H9 (cell line): ENCODE data around the gene CCNG1. TPM values are rescaled to one million over a fixed set of nuclear protein-coding genes. Genes with fewer than 3 reads are reported as not detected.

Source experiments
- DNase-seq: peaks from one replicate; pipeline ENCODE4 v3.0.0-alpha.2; 2017
- H2AFZ ChIP-seq: one replicate; pipeline ENCODE4 v1.6.1; 2013; ENCODE audit warnings: mild to moderate bottlenecking, low read length, control low read depth, moderate library complexity
- H2AK5ac ChIP-seq: 2 replicates; pipeline ENCODE4 v1.6.1; 2013; ENCODE audit warnings: low read length, control low read depth, mixed read lengths; ENCODE audit not compliant: insufficient read length
- H2BK120ac ChIP-seq: one replicate; pipeline ENCODE4 v1.6.1; 2013; ENCODE audit warnings: low read depth, mild to moderate bottlenecking, low read length, control low read depth, inconsistent platforms; ENCODE audit not compliant: poor library complexity, severe bottlenecking
- H2BK12ac ChIP-seq: 2 replicates; pipeline ENCODE4 v1.6.1; 2013; ENCODE audit warnings: low read length, control low read depth, mixed read lengths, low read depth; ENCODE audit not compliant: insufficient read length
- H2BK15ac ChIP-seq: 2 replicates; pipeline ENCODE4 v1.6.1; 2013; ENCODE audit warnings: low read depth, low read length, control low read depth
- H2BK20ac ChIP-seq: one replicate; pipeline ENCODE4 v1.6.1; 2013; ENCODE audit warnings: low read depth, mild to moderate bottlenecking, low read length, control low read depth, inconsistent platforms; ENCODE audit not compliant: poor library complexity, severe bottlenecking
- H2BK5ac ChIP-seq: 2 replicates; pipeline ENCODE4 v1.6.1; 2013; ENCODE audit warnings: low read length, control low read depth, mixed read lengths; ENCODE audit not compliant: insufficient read length
- H3K14ac ChIP-seq: 2 replicates; pipeline ENCODE4 v1.6.1; 2013; ENCODE audit warnings: low read length, control low read depth; ENCODE audit not compliant: insufficient read depth
- H3K18ac ChIP-seq: 2 replicates; pipeline ENCODE4 v1.6.1; 2013; ENCODE audit warnings: low read depth, mild to moderate bottlenecking, mixed read lengths, low read length, control low read depth; ENCODE audit not compliant: insufficient read length
- H3K23ac ChIP-seq: 2 replicates; pipeline ENCODE4 v1.6.1; 2013; ENCODE audit warnings: low read length, control low read depth, mixed read lengths, low read depth; ENCODE audit not compliant: insufficient read length
- H3K23me2 ChIP-seq: 2 replicates; pipeline ENCODE4 v1.6.1; 2013; ENCODE audit warnings: low read depth, mild to moderate bottlenecking, mixed read lengths, low read length, control low read depth; ENCODE audit not compliant: insufficient read length, poor library complexity, severe bottlenecking
- H3K27ac ChIP-seq: 2 replicates; pipeline ENCODE4 v1.5.1; 2013; ENCODE audit warnings: low read length, control low read depth, mixed read lengths, low read depth; ENCODE audit not compliant: insufficient read length
- H3K27me3 ChIP-seq: 2 replicates; pipeline ENCODE4 v1.6.1; 2013; ENCODE audit warnings: low read length, control low read depth, inconsistent platforms; ENCODE audit not compliant: insufficient read depth
- H3K4ac ChIP-seq: 2 replicates; pipeline ENCODE4 v1.6.1; 2013; ENCODE audit warnings: low read depth, mild to moderate bottlenecking, control low read depth, inconsistent platforms, low read length, moderate library complexity
- H3K4me1 ChIP-seq: 2 replicates; pipeline ENCODE4 v1.6.1; 2013; ENCODE audit warnings: low read length, control low read depth, inconsistent platforms; ENCODE audit not compliant: insufficient read depth
- H3K4me2 ChIP-seq: 2 replicates; pipeline ENCODE4 v1.6.1; 2013; ENCODE audit warnings: low read length, control low read depth, mixed read lengths; ENCODE audit not compliant: insufficient read length, insufficient read depth
- H3K56ac ChIP-seq: 2 replicates; pipeline ENCODE4 v1.6.1; 2013; ENCODE audit warnings: low read depth, mild to moderate bottlenecking, mixed read lengths, low read length, control low read depth; ENCODE audit not compliant: insufficient read length
- H3K79me1 ChIP-seq: 2 replicates; pipeline ENCODE4 v1.6.1; 2013; ENCODE audit warnings: low read depth, mild to moderate bottlenecking, moderate library complexity, low read length, control low read depth, inconsistent platforms; ENCODE audit not compliant: insufficient read depth, poor library complexity, severe bottlenecking
- H3K79me2 ChIP-seq: 2 replicates; pipeline ENCODE4 v1.6.1; 2013; ENCODE audit warnings: low read length, control low read depth, inconsistent platforms; ENCODE audit not compliant: insufficient read depth
- H3K9ac ChIP-seq: 2 replicates; pipeline ENCODE4 v1.6.1; 2013; ENCODE audit warnings: low read length, control low read depth, mixed read lengths; ENCODE audit not compliant: insufficient read length; ENCODE audit errors: extremely low read depth
- H3K9me3 ChIP-seq: one replicate; pipeline ENCODE4 v1.6.1; 2013; ENCODE audit warnings: low read depth, low read length, inconsistent platforms; ENCODE audit not compliant: control insufficient read depth
- H3T11ph ChIP-seq: one replicate; pipeline ENCODE4 v1.6.1; 2013; ENCODE audit warnings: mild to moderate bottlenecking, low read length, control low read depth, inconsistent platforms
- H4K20me1 ChIP-seq: one replicate; pipeline ENCODE4 v1.6.1; 2013; ENCODE audit not compliant: control insufficient read depth, insufficient read length, insufficient read depth
- H4K5ac ChIP-seq: 2 replicates; pipeline ENCODE4 v1.6.1; 2013; ENCODE audit warnings: low read depth, mild to moderate bottlenecking, mixed read lengths, low read length, control low read depth; ENCODE audit not compliant: insufficient read length
- H4K8ac ChIP-seq: replicated peaks from 2 replicates; pipeline ENCODE4 v1.6.1; 2013; ENCODE audit warnings: low read length, control low read depth, mixed read lengths, low read depth; ENCODE audit not compliant: insufficient read length
- H4K91ac ChIP-seq: 2 replicates; pipeline ENCODE4 v1.6.1; 2013; ENCODE audit warnings: low read depth, mild to moderate bottlenecking, moderate library complexity, mixed read lengths, low read length, control low read depth; ENCODE audit not compliant: insufficient read length
- H3K27ac Mint-ChIP-seq, 3 experiments: 2 replicates in 2 of 3; 3 replicates in 1 of 3; pipeline ENCODE4 v1.8.0; 2020 to 2021; ENCODE audit warnings: mixed read lengths in 3 of 3, mild to moderate bottlenecking in 1 of 3, moderate library complexity in 1 of 3
- H3K27me3 Mint-ChIP-seq: 2 replicates; pipeline ENCODE4 v1.8.0; 2021; ENCODE audit warnings: low read depth, mild to moderate bottlenecking, moderate library complexity, mixed read lengths
- H3K36me3 Mint-ChIP-seq, 3 experiments: 2 replicates in 2 of 3; 3 replicates in 1 of 3; pipeline ENCODE4 v1.8.0; 2020 to 2021; ENCODE audit warnings: low read depth in 3 of 3, mixed read lengths in 3 of 3; ENCODE audit not compliant: insufficient read depth in 1 of 3
- H3K4me1 Mint-ChIP-seq, 2 experiments: 2 replicates each; pipeline ENCODE4 v1.8.0; 2020; ENCODE audit warnings: mixed read lengths in 2 of 2
- H3K4me3 Mint-ChIP-seq, 2 experiments: 2 replicates in 1 of 2; 3 replicates in 1 of 2; pipeline ENCODE4 v1.8.0; 2020 to 2021; ENCODE audit warnings: mild to moderate bottlenecking in 2 of 2, mixed read lengths in 2 of 2, moderate library complexity in 1 of 2
- H3K9me3 Mint-ChIP-seq, 2 experiments: 2 replicates in 1 of 2; 3 replicates in 1 of 2; pipeline ENCODE4 v1.8.0; 2020; ENCODE audit warnings: mild to moderate bottlenecking in 2 of 2, mixed read lengths in 2 of 2, moderate library complexity in 1 of 2
- CTCF ChIP-seq: fragments of 200-600 bp; sonication (generic); conservative IDR thresholded peaks from 3 replicates; pipeline ENCODE4 v1.8.0; 2021; ENCODE audit warnings: antibody characterized with exemption, mild to moderate bottlenecking
- WGBS: extraction: QIAGEN DNeasy Blood & Tissue Kit; methylation state at CpG from one replicate; pipeline ENCODE4 v1.1.7; 2013; ENCODE audit warnings: missing lambda C conversion rate, low lambda C conversion rate, mixed read lengths; ENCODE audit not compliant: insufficient read length; ENCODE audit errors: extremely low coverage; 5-methylcytosine and 5-hydroxymethylcytosine counted together
- total RNA-seq: library from RNA; stranded (reverse); gene quantifications from 2 replicates; pipeline ENCODE4 v1.2.1, GENCODE V29; 2021

The CCNG1 gene
- total RNA-seq, 1 experiment from 2014 or later: 521 TPM

- H3K79me1 ChIP-seq: no peaks in the 10 kb centered on the region
- no peak overlapping the region for H4K8ac ChIP-seq
- peak; percentile 51; the same call in 2 of the 3 replicates for TF ChIP-seq CTCF
- H2BK12ac ChIP-seq: no peak overlapping the region
- no peaks in the 10 kb centered on the region for H3K9me3 ChIP-seq
- Mint-ChIP-seq H3K4me1 (no peaks in the 10 kb centered on the region), H3K27me3 (no peaks in the 10 kb centered on the region), H3K4me3 (no peak overlapping the region), H3K36me3 (peaks cover 47 to 92% (median 85%) of the 10 kb centered on the region in 3 experiments; a peak in 6 of 7 replicates), H3K27ac (no peak overlapping the region), H3K9me3 (no peaks in the 10 kb centered on the region)
- H2BK5ac ChIP-seq: no peak overlapping the region
- H3K9ac ChIP-seq: no peak overlapping the region
- H2BK15ac ChIP-seq: no peak overlapping the region
- no CpG with 5 or more reads among the region's 3 CpGs for WGBS
- no peaks in the 10 kb centered on the region for H4K20me1 ChIP-seq
- H3K14ac ChIP-seq: no peak overlapping the region
- no peak overlapping the region for H2BK20ac ChIP-seq
- no peak overlapping the region for H3T11ph ChIP-seq
- no peak overlapping the region for H2AFZ ChIP-seq
- no peak overlapping the region for H3K56ac ChIP-seq
- H3K23ac ChIP-seq: no peak overlapping the region
- no peaks in the 10 kb centered on the region for H3K23me2 ChIP-seq
- H4K5ac ChIP-seq: no peak overlapping the region
- H4K91ac ChIP-seq: no peak overlapping the region
- no peak overlapping the region for H2BK120ac ChIP-seq
- H3K4ac ChIP-seq: no peak overlapping the region
- H3K4me1 ChIP-seq: no peaks in the 10 kb centered on the region
- H2AK5ac ChIP-seq: no peak overlapping the region
- no peaks in the 10 kb centered on the region for H3K79me2 ChIP-seq
- H3K27me3 ChIP-seq: no peaks in the 10 kb centered on the region
- no peak overlapping the region for H3K27ac ChIP-seq
- H3K4me2 ChIP-seq: no peak overlapping the region
- DNase-seq: no peak
- H3K18ac ChIP-seq: no peak overlapping the region
Measured at GRCh38 chr5:163473635-163474243, 36.3 kb downstream of the CCNG1 start.
